Stimulated activated CD4-positive, alpha-beta T cell treated with anti-CD3 and anti-CD28 coated beads, Interleukin-4, amount 100 ng/mL, for 1 hour (primary cell): ENCODE results near the gene OBSCN.

Experiments used
- DNase-seq: peaks from one replicate; pipeline ENCODE4 v3.0.0-alpha.2; 2020

The OBSCN gene

GRCh38 chr1:228426518-228427175 lies 218.8 kb downstream of the OBSCN start:
- DNase-seq: no peak

- DNase-seq: no peak
Observed at GRCh38 chr1:228428412-228428811, 220.6 kb downstream of the OBSCN start.
